Calu3 (cell line): Measurements from ENCODE around the gene IL19. TPM values are rescaled to one million over a fixed set of nuclear protein-coding genes. Genes with fewer than 3 reads are reported as not detected.

ENCODE experiments used
- BruUV-seq: library from RNA; stranded (reverse); fragments of 400-500 nt; replicated peaks from 2 replicates; lab custom pipeline; 2021; lab: Mats Ljungman, UMichigan
- CTCF ChIA-PET: fragments of 300-600 bp; sonication (Branson Sonifier 250); formaldehyde crosslinking; loops from one replicate; lab custom pipeline; 2022; ENCODE audit warnings: antibody characterized with exemption; lab: Charles Lee
- DNase-seq: peaks from one replicate; pipeline ENCODE4 v3.0.0; 2022
- H3K27ac Mint-ChIP-seq: one replicate; pipeline ENCODE4 v1.8.0; 2022; ENCODE audit warnings: mixed read lengths; ENCODE audit not compliant: unreplicated experiment
- H3K27me3 Mint-ChIP-seq: one replicate; pipeline ENCODE4 v1.8.0; 2022; ENCODE audit warnings: mixed read lengths; ENCODE audit not compliant: unreplicated experiment
- H3K36me3 Mint-ChIP-seq: one replicate; pipeline ENCODE4 v1.8.0; 2022; ENCODE audit warnings: mild to moderate bottlenecking, moderate library complexity, mixed read lengths; ENCODE audit not compliant: insufficient read depth, unreplicated experiment
- H3K4me1 Mint-ChIP-seq: one replicate; pipeline ENCODE4 v1.8.0; 2022; ENCODE audit warnings: mild to moderate bottlenecking, low read depth, mixed read lengths; ENCODE audit not compliant: unreplicated experiment
- H3K4me3 Mint-ChIP-seq: one replicate; pipeline ENCODE4 v1.8.0; 2022; ENCODE audit warnings: mild to moderate bottlenecking, low read depth, moderate library complexity, mixed read lengths; ENCODE audit not compliant: unreplicated experiment
- H3K9me3 Mint-ChIP-seq: one replicate; pipeline ENCODE4 v1.8.0; 2022; ENCODE audit warnings: low read depth, mixed read lengths; ENCODE audit not compliant: unreplicated experiment
- intact Hi-C: fragments of 100-400 bp; cut with micrococcal nuclease; formaldehyde crosslinking; loops from one replicate; pipeline ENCODE4 v1.10.0; 2022; ENCODE audit not compliant: unreplicated experiment
- total RNA-seq: library from RNA; stranded (reverse); gene quantifications from 2 replicates; pipeline ENCODE4 v1.2.3, GENCODE V29; 2022
- TF ChIP-seq, protein P1 (sequence below): fragments of 200-600 bp; IDR thresholded peaks from one replicate; pipeline ENCODE4 v1.8.0; 2022; ENCODE audit warnings: antibody characterized with exemption; ENCODE audit not compliant: unreplicated experiment

The IL19 gene
- total RNA-seq, 1 experiment from 2014 or later: not detected

GRCh38 chr1:206796981-206797402 is 26.4 kb downstream of the IL19 start:
- no peak for DNase-seq
- BruUV-seq: no TSS peak
- TF ChIP-seq, protein P1, sequence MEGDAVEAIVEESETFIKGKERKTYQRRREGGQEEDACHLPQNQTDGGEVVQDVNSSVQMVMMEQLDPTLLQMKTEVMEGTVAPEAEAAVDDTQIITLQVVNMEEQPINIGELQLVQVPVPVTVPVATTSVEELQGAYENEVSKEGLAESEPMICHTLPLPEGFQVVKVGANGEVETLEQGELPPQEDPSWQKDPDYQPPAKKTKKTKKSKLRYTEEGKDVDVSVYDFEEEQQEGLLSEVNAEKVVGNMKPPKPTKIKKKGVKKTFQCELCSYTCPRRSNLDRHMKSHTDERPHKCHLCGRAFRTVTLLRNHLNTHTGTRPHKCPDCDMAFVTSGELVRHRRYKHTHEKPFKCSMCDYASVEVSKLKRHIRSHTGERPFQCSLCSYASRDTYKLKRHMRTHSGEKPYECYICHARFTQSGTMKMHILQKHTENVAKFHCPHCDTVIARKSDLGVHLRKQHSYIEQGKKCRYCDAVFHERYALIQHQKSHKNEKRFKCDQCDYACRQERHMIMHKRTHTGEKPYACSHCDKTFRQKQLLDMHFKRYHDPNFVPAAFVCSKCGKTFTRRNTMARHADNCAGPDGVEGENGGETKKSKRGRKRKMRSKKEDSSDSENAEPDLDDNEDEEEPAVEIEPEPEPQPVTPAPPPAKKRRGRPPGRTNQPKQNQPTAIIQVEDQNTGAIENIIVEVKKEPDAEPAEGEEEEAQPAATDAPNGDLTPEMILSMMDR: no peak
- CTCF ChIA-PET: interaction anchor here (0.6 kb wide), 1 partner anchor 23 kb away, joined by 5 read pairs; no protein-coding TSS in a partner anchor
- H3K27me3 Mint-ChIP-seq: peaks cover 83% of the 10 kb centered on the region
- intact Hi-C loops: no loop called here
- H3K9me3 Mint-ChIP-seq: no peaks in the 10 kb centered on the region
- no peak overlapping the region for H3K27ac Mint-ChIP-seq
- no peaks in the 10 kb centered on the region for H3K4me1 Mint-ChIP-seq
- no peaks in the 10 kb centered on the region for H3K36me3 Mint-ChIP-seq
- H3K4me3 Mint-ChIP-seq: no peak overlapping the region

GRCh38 chr1:206797534-206798383 is 27.2 kb downstream of the IL19 start:
- BruUV-seq: no TSS peak
- H3K9me3 Mint-ChIP-seq: no peaks in the 10 kb centered on the region
- H3K27me3 Mint-ChIP-seq: peaks cover 83% of the 10 kb centered on the region
- intact Hi-C loops: no loop called here
- H3K27ac Mint-ChIP-seq: no peak overlapping the region
- H3K4me1 Mint-ChIP-seq: no peaks in the 10 kb centered on the region
- H3K36me3 Mint-ChIP-seq: no peaks in the 10 kb centered on the region
- peak; percentile 31 for DNase-seq
- TF ChIP-seq, protein P1: peak; percentile 58
- no peak overlapping the region for H3K4me3 Mint-ChIP-seq
- CTCF ChIA-PET: interaction anchor here (0.6 to 0.8 kb wide), 3 partner anchors 22 to 115 kb away, joined by 3 to 5 read pairs (median 3); no protein-coding TSS in a partner anchor

DNA sequence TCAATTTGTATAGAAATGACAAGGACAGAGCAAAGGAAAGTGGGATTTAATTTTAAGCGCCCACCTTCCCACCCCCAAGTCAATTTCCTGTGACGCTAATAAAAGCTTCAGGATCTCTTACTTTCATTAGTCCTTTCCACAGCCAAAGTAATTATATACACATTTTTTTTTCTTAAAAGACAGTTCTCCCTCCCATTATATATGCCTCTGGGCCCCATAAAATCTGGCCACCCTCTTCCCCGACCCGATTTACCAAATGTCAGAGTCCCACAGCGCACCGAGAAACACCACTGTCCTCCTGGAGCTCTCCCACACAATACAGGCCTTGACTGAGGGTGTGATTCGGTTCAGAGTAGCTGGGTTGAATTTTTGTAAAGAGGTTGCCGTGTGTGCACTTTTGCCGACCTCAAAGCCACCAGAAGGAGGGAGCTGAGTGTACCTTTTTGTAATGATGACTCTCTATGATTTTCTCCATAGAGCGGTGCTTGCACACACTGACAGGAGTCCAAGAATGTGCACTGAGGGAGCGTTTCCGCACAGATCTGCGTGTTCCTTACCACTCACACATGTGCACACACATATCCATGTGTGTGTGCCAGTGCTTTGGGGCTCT is 27.9 kb downstream of the IL19 start:
- intact Hi-C loops: no loop called here
- no peaks in the 10 kb centered on the region for H3K4me1 Mint-ChIP-seq
- DNase-seq: no peak
- H3K27me3 Mint-ChIP-seq: peaks cover 85% of the 10 kb centered on the region
- CTCF ChIA-PET: interaction anchor here (0.7 to 1.3 kb wide), 2 partner anchors 75 to 114 kb away, joined by 3 read pairs; no protein-coding TSS in a partner anchor
- H3K36me3 Mint-ChIP-seq: no peaks in the 10 kb centered on the region
- no peak overlapping the region for H3K4me3 Mint-ChIP-seq
- BruUV-seq: no TSS peak
- H3K27ac Mint-ChIP-seq: no peak overlapping the region
- H3K9me3 Mint-ChIP-seq: no peaks in the 10 kb centered on the region
- TF ChIP-seq, protein P1: no peak

- TF ChIP-seq, protein P1: no peak
- H3K36me3 Mint-ChIP-seq: no peaks in the 10 kb centered on the region
- BruUV-seq: no TSS peak
- DNase-seq: no peak
- H3K4me3 Mint-ChIP-seq: no peak overlapping the region
- intact Hi-C loops: no loop called here
- no peak overlapping the region for H3K27ac Mint-ChIP-seq
- no peaks in the 10 kb centered on the region for H3K9me3 Mint-ChIP-seq
- H3K27me3 Mint-ChIP-seq: peaks cover 85% of the 10 kb centered on the region
- CTCF ChIA-PET: interaction anchor here (1.3 kb wide), 1 partner anchor 113 kb away, joined by 3 read pairs; no protein-coding TSS in a partner anchor
- no peaks in the 10 kb centered on the region for H3K4me1 Mint-ChIP-seq
Observed at GRCh38 chr1:206799311-206799710, 28.7 kb downstream of the IL19 start.
